CD8-positive, alpha-beta memory T cell (primary cell): ENCODE data around the gene TSFM. TPM values are rescaled to one million over a fixed set of nuclear protein-coding genes. Genes with fewer than 3 reads are reported as not detected.

Source experiments
- CTCF ChIA-PET: fragments of 350-600 bp; sonication (Branson Sonifier 250); formaldehyde crosslinking; loops from one replicate; lab custom pipeline; 2021; ENCODE audit warnings: antibody characterized with exemption; lab: Charles Lee
- POLR2A ChIA-PET: fragments of 350-600 bp; sonication (Branson Sonifier 250); formaldehyde crosslinking; loops from one replicate; lab custom pipeline; 2021; ENCODE audit warnings: antibody characterized with exemption; lab: Charles Lee
- DNase-seq, 5 donors: peaks; one replicate each; pipeline versions ENCODE4 v3.0.0 to v3.0.0-alpha.2; 2020 to 2022; ENCODE audit warnings: mixed read lengths in 1 of 5
- H3K27ac ChIP-seq: one replicate; pipeline ENCODE4 v1.7.0; 2013; ENCODE audit warnings: low read depth, mild to moderate bottlenecking, low read length, moderate library complexity
- H3K27me3 ChIP-seq: 2 replicates; pipeline ENCODE4 v1.7.0; 2013; ENCODE audit warnings: low read length, mild to moderate bottlenecking; ENCODE audit not compliant: insufficient read depth, poor library complexity, severe bottlenecking
- H3K36me3 ChIP-seq: 2 replicates; pipeline ENCODE4 v1.7.0; 2013; ENCODE audit warnings: mild to moderate bottlenecking, low read length, moderate library complexity; ENCODE audit not compliant: insufficient read depth
- H3K4me1 ChIP-seq: 2 replicates; pipeline ENCODE4 v1.7.0; 2013; ENCODE audit warnings: mild to moderate bottlenecking, low read length, moderate library complexity; ENCODE audit not compliant: insufficient read depth
- H3K4me3 ChIP-seq: 2 replicates; pipeline ENCODE4 v1.7.0; 2013; ENCODE audit warnings: mild to moderate bottlenecking, low read length
- H3K9me3 ChIP-seq: 2 replicates; pipeline ENCODE4 v1.7.0; 2013; ENCODE audit warnings: mild to moderate bottlenecking, low read length
- H3K27ac Mint-ChIP-seq, 8 donors: one replicate each; pipeline ENCODE4 v1.8.0; 2020 to 2021; ENCODE audit warnings: mixed read lengths in 8 of 8, mild to moderate bottlenecking in 6 of 8, inconsistent platforms in 3 of 8, moderate library complexity in 3 of 8
- H3K27me3 Mint-ChIP-seq, 2 donors: one replicate each; pipeline ENCODE4 v1.8.0; 2020 to 2021; ENCODE audit warnings: mixed read lengths in 2 of 2, mild to moderate bottlenecking in 1 of 2, moderate library complexity in 1 of 2
- H3K36me3 Mint-ChIP-seq, 3 donors: one replicate each; pipeline ENCODE4 v1.8.0; 2020 to 2021; ENCODE audit warnings: mixed read lengths in 3 of 3, inconsistent platforms in 1 of 3, mild to moderate bottlenecking in 1 of 3
- H3K4me1 Mint-ChIP-seq, 3 donors: one replicate each; pipeline ENCODE4 v1.8.0; 2020 to 2021; ENCODE audit warnings: mixed read lengths in 3 of 3, inconsistent platforms in 1 of 3, mild to moderate bottlenecking in 1 of 3
- H3K4me3 Mint-ChIP-seq, 7 donors: one replicate each; pipeline ENCODE4 v1.8.0; 2020 to 2021; ENCODE audit warnings: mixed read lengths in 7 of 7, mild to moderate bottlenecking in 6 of 7, moderate library complexity in 4 of 7, inconsistent platforms in 2 of 7
- H3K9me3 Mint-ChIP-seq, 5 donors: one replicate each; pipeline ENCODE4 v1.8.0; 2020 to 2022; ENCODE audit warnings: mixed read lengths in 5 of 5, mild to moderate bottlenecking in 3 of 5, moderate library complexity in 2 of 5, inconsistent platforms in 1 of 5
- polyA plus RNA-seq: library from polyadenylated mRNA; unstranded; fragments of 300-500 nt; fragmentation: Illumina TruSeq; gene quantifications from one replicate; pipeline ENCODE4 v1.2.3, GENCODE V29; 2021
- total RNA-seq, 2 experiments: library from RNA; stranded (reverse); gene quantifications; one replicate each; pipeline ENCODE4 v1.2.3, GENCODE V29; 2021

Gene TSFM
- total and polyA plus RNA-seq, 3 experiments from 2014 or later: 32.6 to 69.0 (median 64.0) TPM

DNA sequence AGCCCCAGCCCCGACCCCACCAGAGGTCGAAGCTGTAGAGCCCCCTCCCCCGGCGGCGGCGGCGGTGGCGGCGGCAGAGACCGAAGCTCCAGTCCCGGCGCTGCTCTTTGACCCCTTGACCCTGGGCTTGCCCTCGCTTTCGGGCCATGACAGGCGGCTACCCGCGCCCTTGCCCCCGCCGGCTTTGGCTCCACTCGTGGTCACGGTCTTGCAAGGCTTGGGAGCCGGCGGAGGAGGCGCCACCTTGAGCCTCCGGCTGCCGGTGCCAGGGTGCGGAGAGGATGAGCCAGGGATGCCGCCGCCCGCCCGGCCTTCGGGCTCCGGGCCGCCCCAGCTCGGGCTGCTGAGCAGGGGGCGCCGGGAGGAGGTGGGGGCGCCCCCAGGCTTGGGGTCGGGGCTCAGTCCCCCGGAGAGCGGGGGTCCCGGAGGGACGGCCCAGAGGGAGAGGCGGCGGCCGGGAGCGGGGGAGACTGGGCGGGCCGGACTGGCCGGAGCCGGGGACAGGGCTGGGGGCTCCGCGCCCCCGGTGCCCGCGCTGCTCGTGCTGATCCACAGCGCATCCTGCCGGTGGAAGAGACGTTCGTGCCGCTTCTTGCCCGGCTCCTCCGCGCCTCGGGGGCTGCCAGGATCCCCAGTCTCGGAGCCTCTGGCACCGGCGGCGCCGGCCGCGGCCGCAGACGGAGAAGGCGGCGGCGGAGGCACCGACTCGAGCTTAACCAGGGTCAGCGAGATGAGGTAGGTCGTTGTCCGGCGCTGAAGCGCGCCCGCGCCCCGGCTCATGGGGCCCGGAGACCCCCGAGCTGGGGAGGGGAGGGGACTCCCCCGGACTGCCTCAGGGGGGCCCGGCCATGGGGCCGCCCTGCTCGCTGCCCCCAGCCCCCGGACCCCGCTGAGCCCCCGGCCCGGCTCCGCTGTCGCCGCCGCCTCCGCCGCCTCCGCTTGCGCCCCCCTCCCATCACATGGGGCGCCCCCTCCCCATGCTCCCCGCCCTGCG, 44.8 kb upstream of the TSFM start:
- CTCF ChIA-PET: no interaction called here
- Mint-ChIP-seq H3K27ac (no peak overlapping the region), H3K4me3 (no peak overlapping the region), H3K4me1 (peaks cover 46 to 61% (median 47%) of the 10 kb centered on the region in 3 donors), H3K27me3 (peaks cover 0 to 5% of the 10 kb centered on the region in 2 donors), H3K9me3 (no peaks in the 10 kb centered on the region), H3K36me3 (peaks cover 7 to 62% (median 12%) of the 10 kb centered on the region in 3 donors)
- no peaks in the 10 kb centered on the region for H3K27me3 ChIP-seq
- DNase-seq: peak in 1 of 5 donors; percentile 45
- peaks cover 41% of the 10 kb centered on the region for H3K4me1 ChIP-seq
- H3K27ac ChIP-seq: no peak overlapping the region
- POLR2A ChIA-PET: interaction anchor here (0.7 to 0.9 kb wide), 2 partner anchors 13 to 15 kb away, joined by 3 to 10 read pairs; no protein-coding TSS in a partner anchor
- H3K36me3 ChIP-seq: peaks cover 28% of the 10 kb centered on the region
- H3K9me3 ChIP-seq: no peaks in the 10 kb centered on the region
- H3K4me3 ChIP-seq: no peak overlapping the region

DNA sequence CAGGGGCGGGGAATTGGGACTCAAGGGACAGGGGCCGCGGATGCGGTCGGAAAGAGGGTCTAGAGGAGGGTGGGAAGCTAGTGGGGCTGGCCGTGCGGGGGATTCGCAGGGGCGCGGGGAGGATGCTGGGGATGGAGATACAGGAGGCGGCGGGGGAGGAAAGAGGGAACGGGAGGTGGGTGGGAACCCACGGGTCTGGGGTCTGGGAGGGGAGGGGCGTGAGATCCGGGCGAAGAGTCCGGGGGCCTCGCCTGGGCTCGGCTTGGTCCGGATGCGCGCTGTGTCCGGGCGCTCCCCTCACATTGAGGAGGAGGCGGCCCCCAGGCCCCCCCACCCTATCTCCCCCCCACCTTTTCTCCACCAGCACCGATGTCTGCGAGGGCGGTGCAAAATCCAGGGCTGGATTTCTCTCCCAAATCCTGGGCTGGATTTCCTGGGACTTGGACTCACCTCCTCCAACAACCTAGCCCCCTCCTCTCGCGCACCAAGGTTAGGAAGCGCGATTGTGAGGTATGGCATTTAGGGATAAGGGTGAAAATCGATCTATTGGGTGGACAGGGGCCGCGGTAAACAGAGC, 43.8 kb upstream of the TSFM start, which contains the start of gene AGAP2:
Gene AGAP2 (minus strand): TSS at position 82 of the 577 bp plus-strand sequence. CDS start 496 bp downstream, outside the sequence.
- Mint-ChIP-seq H3K4me1 (peaks cover 46 to 67% (median 47%) of the 10 kb centered on the region in 3 donors), H3K9me3 (no peaks in the 10 kb centered on the region), H3K36me3 (peaks cover 7 to 53% (median 12%) of the 10 kb centered on the region in 3 donors), H3K4me3 (peak within 1 kb of the TSS; percentile 62 to 84 (median 77)), H3K27me3 (peaks cover 0 to 5% of the 10 kb centered on the region in 2 donors), H3K27ac (peak within 1 kb of the TSS; percentile 80 to 97 (median 95))
- Histone ChIP-seq H3K4me1 (peaks cover 42% of the 10 kb centered on the region), H3K9me3 (no peaks in the 10 kb centered on the region), H3K27me3 (no peaks in the 10 kb centered on the region), H3K4me3 (no peak within 1 kb of the TSS), H3K27ac (peak within 1 kb of the TSS; percentile 95), H3K36me3 (peaks cover 18% of the 10 kb centered on the region)
- ChIA-PET POLR2A (no interaction called here), CTCF (no interaction called here)
- DNase-seq: peak in 1 of 5 donors; percentile 46

DNA sequence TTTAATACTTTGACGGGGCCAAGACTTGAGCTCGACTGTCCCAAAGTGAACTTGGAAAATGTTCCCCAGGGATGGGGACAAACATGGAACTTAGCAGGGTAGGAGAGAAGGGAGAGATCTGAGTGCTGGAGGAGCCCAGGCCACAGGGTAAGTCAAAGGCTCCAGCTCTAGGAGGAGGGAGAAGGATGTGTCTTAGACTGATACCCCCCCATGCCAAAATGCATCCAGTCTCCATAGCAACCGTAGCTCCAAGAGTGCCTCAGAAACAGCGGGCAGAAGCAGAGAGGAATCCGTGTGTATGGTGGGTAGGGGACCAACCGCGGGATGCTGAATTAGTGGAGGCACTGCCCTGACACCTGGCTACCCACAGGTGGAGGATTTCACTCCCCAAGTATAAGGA, 43.2 kb upstream of the TSFM start:
- Mint-ChIP-seq H3K9me3 (no peaks in the 10 kb centered on the region), H3K27me3 (peaks cover 0 to 5% of the 10 kb centered on the region in 2 donors), H3K4me1 (peaks cover 51 to 73% (median 53%) of the 10 kb centered on the region in 3 donors), H3K4me3 (peak overlapping the region; percentile 62 to 84 (median 77)), H3K27ac (peak overlapping the region; percentile 80 to 97 (median 95)), H3K36me3 (peaks cover 7 to 47% (median 11%) of the 10 kb centered on the region in 3 donors)
- no peak for DNase-seq
- Histone ChIP-seq H3K27ac (peak overlapping the region; percentile 95), H3K4me1 (peaks cover 48% of the 10 kb centered on the region), H3K4me3 (no peak overlapping the region), H3K36me3 (peaks cover 11% of the 10 kb centered on the region), H3K9me3 (no peaks in the 10 kb centered on the region), H3K27me3 (no peaks in the 10 kb centered on the region)
- CTCF ChIA-PET: interaction anchor here (0.7 kb wide), 1 partner anchor 156 kb away, joined by 3 read pairs; no protein-coding TSS in a partner anchor
- POLR2A ChIA-PET: no interaction called here

DNA sequence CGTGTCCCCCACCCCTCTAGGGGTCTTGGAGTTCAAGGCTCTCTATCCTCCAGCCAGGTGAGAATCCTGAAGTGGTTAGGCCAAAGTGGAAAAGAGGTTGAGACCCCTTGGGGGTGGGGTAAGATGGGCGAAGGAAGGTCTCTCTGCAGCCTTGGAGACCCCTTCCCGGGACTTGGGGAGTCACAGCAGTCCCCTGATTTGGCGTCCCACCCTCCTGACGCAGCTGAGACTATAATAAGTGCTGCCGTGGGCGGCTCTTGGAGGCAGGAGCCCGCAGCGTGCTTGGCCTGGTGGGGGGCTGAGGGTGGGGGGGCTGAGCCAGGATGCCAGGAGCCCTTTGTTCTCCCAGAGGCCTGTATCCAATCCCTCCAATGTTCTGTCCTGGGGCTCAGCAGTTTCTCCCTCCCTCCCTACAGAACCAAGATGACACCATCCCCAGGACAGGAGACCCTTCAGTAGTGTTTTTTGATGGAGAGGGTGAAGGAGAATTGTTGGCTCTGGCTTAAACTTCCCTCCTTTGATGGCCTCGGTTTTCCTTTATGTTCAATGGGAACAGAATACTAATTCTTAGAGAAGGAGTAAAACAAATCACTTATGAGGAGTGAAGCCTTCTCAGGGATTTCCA, 42.6 kb upstream of the TSFM start:
- no peak overlapping the region for H3K4me3 ChIP-seq
- CTCF ChIA-PET: interaction anchor here (0.7 to 2.7 kb wide), 8 partner anchors 14 to 253 kb away, joined by 3 to 11 read pairs (median 6); no protein-coding TSS in a partner anchor
- peaks cover 0 to 3% of the 10 kb centered on the region in 2 donors for H3K27me3 Mint-ChIP-seq
- H3K36me3 ChIP-seq: peaks cover 5% of the 10 kb centered on the region
- H3K9me3 Mint-ChIP-seq: no peaks in the 10 kb centered on the region
- peaks cover 49% of the 10 kb centered on the region for H3K4me1 ChIP-seq
- peak in 1 of 5 donors; percentile 44 for DNase-seq
- H3K27me3 ChIP-seq: no peaks in the 10 kb centered on the region
- peaks cover 51 to 74% (median 53%) of the 10 kb centered on the region in 3 donors for H3K4me1 Mint-ChIP-seq
- H3K36me3 Mint-ChIP-seq: peaks cover under 1 to 45% (median 5%) of the 10 kb centered on the region in 3 donors
- peak overlapping the region; percentile 95 for H3K27ac ChIP-seq
- peak overlapping the region; percentile 80 to 100 (median 96) for H3K27ac Mint-ChIP-seq
- peak overlapping the region in 6 of 7 donors; percentile 62 to 95 (median 79) for H3K4me3 Mint-ChIP-seq
- no peaks in the 10 kb centered on the region for H3K9me3 ChIP-seq
- POLR2A ChIA-PET: interaction anchor here (0.5 kb wide), 1 partner anchor 1051 kb away, joined by 3 read pairs; no protein-coding TSS in a partner anchor

DNA sequence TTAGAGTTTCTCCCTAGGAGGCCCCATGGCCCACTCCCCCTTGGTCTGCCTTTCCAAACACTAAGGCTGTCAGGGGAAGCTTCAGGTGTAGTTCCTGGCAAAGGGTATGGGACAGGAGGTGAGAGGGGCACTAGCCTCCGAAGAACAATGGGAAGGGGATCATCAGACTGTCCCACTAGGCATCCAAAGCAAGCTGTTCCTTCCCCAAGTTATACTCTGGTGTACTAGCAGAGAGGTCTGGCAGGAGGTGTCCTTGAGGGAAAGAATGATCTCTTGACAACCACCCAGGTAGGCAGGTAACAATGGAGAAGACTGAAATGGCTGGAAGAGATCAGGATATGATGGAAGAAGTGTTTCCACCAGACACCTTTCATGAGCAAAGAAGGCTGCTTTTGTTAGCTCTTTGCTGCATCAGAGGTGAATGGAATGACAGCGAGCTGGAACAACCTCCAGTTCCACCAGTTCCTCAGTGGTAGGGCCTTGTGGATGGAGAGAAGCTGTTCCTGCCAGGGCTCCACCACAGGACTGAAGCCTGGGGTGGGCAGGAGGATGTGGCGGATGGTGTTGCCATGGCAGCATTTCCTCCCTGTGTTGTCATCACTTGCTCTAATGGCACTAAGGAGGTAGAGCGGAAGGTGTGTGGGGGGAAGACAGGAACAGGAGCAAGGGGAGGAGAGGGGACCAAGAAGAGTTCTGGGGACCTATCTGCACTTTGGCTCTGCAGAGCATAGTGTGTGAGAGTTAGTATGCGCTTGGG, 41.8 kb upstream of the TSFM start:
- Mint-ChIP-seq H3K27ac (peak overlapping the region; percentile 87 to 100 (median 96)), H3K4me1 (peaks cover 55 to 73% (median 59%) of the 10 kb centered on the region in 3 donors), H3K27me3 (peaks cover 0 to 5% of the 10 kb centered on the region in 2 donors), H3K9me3 (no peaks in the 10 kb centered on the region), H3K36me3 (peaks cover 0 to 39% (median 4%) of the 10 kb centered on the region in 3 donors), H3K4me3 (peak overlapping the region; percentile 90 to 97 (median 94))
- Histone ChIP-seq H3K4me1 (peaks cover 56% of the 10 kb centered on the region), H3K27ac (peak overlapping the region; percentile 95), H3K4me3 (peak overlapping the region; percentile 85), H3K36me3 (peaks cover 4% of the 10 kb centered on the region), H3K27me3 (no peaks in the 10 kb centered on the region), H3K9me3 (no peaks in the 10 kb centered on the region)
- peak; percentile 71 to 93 (median 88) for DNase-seq
- ChIA-PET POLR2A (interaction anchor here (0.5 to 1.7 kb wide), 9 partner anchors 11 to 1052 kb away, joined by 3 to 6 read pairs (median 4); partner anchors contain the start of genes ARHGEF25, CDK4, DDIT3 and OS9), CTCF (interaction anchor here (0.8 to 3.6 kb wide), 18 partner anchors 10 to 282 kb away, joined by 3 to 24 read pairs (median 4); partner anchors contain the start of genes CDK4, GLI1 and OS9)

DNA sequence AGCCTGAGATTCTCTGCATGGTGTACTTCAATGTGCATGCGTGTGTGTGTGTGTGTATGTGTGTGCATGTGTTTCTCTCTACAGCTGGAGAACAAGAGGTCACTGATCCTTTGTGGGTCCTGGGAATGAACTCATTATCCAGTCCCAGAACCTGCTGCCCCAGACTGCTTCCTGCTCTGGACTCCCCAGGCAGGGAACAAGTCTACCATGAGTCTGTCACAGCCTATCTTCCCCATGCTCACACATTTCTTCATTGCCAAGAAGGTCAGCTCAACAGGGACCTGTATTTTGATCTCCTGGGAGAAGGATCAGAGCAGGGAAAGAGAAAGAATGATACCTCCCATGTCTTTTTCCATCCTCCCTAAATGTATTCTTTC, 41.2 kb upstream of the TSFM start:
- H3K36me3 ChIP-seq: peaks cover 4% of the 10 kb centered on the region
- Mint-ChIP-seq H3K4me3 (peak overlapping the region; percentile 90 to 97 (median 94)), H3K27me3 (peaks cover 0 to 5% of the 10 kb centered on the region in 2 donors), H3K4me1 (peaks cover 60 to 76% (median 62%) of the 10 kb centered on the region in 3 donors), H3K9me3 (no peaks in the 10 kb centered on the region), H3K36me3 (peaks cover 2 to 38% (median 4%) of the 10 kb centered on the region in 3 donors), H3K27ac (peak overlapping the region; percentile 87 to 100 (median 96))
- H3K27ac ChIP-seq: peak overlapping the region; percentile 95
- H3K4me3 ChIP-seq: peak overlapping the region; percentile 85
- H3K4me1 ChIP-seq: peaks cover 57% of the 10 kb centered on the region
- ChIA-PET POLR2A (interaction anchor here (0.5 to 1.7 kb wide), 7 partner anchors 11 to 221 kb away, joined by 3 to 6 read pairs (median 5); partner anchors contain the start of genes ARHGEF25, CDK4, DDIT3 and OS9), CTCF (interaction anchor here (0.8 to 3.6 kb wide), 19 partner anchors 9 to 282 kb away, joined by 3 to 24 read pairs (median 4); partner anchors contain the start of genes CDK4, GLI1 and OS9)
- no peaks in the 10 kb centered on the region for H3K9me3 ChIP-seq
- no peaks in the 10 kb centered on the region for H3K27me3 ChIP-seq
- DNase-seq: no peak
